GM12874 (cell line): ENCODE results near the gene ARHGAP9.

Source experiments
- CTCF ChIP-seq: IDR thresholded peaks from 2 replicates; pipeline ENCODE4 v1.5.1; 2011; ENCODE audit warnings: low read depth, mild to moderate bottlenecking, control low read depth, low read length, moderate library complexity; ENCODE audit not compliant: insufficient read depth

ARHGAP9 gene

GRCh38 chr12:57487597-57488401, 8.1 kb upstream of the ARHGAP9 start, which contains the start of gene MARS1:
Gene MARS1, plus strand, starts transcription at chr12:57488068. Its CDS starts 23 bp downstream, at chr12:57488091.
- TF ChIP-seq CTCF = peak; percentile 43

- no peak for TF ChIP-seq CTCF
These were observed 7.5 kb upstream of the ARHGAP9 start for GRCh38 chr12:57487055-57487596.

- no peak for TF ChIP-seq CTCF
These were observed 6.0 kb upstream of the ARHGAP9 start for GRCh38 chr12:57485695-57486094.

- TF ChIP-seq CTCF = no peak
These were observed 3.8 kb upstream of the ARHGAP9 start for GRCh38 chr12:57483466-57483865.

- no peak for TF ChIP-seq CTCF
These were observed 2.0 kb upstream of the ARHGAP9 start for GRCh38 chr12:57481671-57482070.

- TF ChIP-seq CTCF = no peak
These were observed 657 bp downstream of the ARHGAP9 start for GRCh38 chr12:57479043-57479375.

- no peak for TF ChIP-seq CTCF
These were observed 1.7 kb downstream of the ARHGAP9 start for GRCh38 chr12:57477710-57478681.
